MM.1S (cell line): ENCODE data around the gene KRT78.

Experiments
- CTCF ChIP-seq: fragments of 300-600 bp; sonication (generic); IDR thresholded peaks from 2 replicates; pipeline ENCODE4 v1.5.1; 2016; ENCODE audit warnings: antibody characterized with exemption, low read length, mixed read lengths
- EZH2 ChIP-seq: fragments of 300-600 bp; sonication (generic); optimal IDR thresholded peaks from 2 replicates; pipeline ENCODE3; 2017; ENCODE audit warnings: low read depth, mild to moderate bottlenecking, antibody characterized with exemption, low read length, mixed read lengths

- TF ChIP-seq CTCF (no peak), EZH2 (no peak)
Measured at GRCh38 chr12:52850681-52851080, 1.9 kb upstream of the KRT78 start.
